IgD-negative memory B cell (primary cell): Measurements from ENCODE around the gene GLI2. TPM values are rescaled to one million over a fixed set of nuclear protein-coding genes. Genes with fewer than 3 reads are reported as not detected.
A peak's percentile ranks its signal among the peaks of the same experiment; 100 is the strongest.

Experiments used
- H3K27ac Mint-ChIP-seq, 3 donors: one replicate each; pipeline ENCODE4 v1.8.0; 2020 to 2022; ENCODE audit warnings: mild to moderate bottlenecking in 3 of 3, mixed read lengths in 3 of 3, moderate library complexity in 1 of 3
- H3K27me3 Mint-ChIP-seq: one replicate; pipeline ENCODE4 v1.8.0; 2021; ENCODE audit warnings: mixed read lengths
- H3K36me3 Mint-ChIP-seq: one replicate; pipeline ENCODE4 v1.8.0; 2020; ENCODE audit warnings: mild to moderate bottlenecking, mixed read lengths
- H3K4me1 Mint-ChIP-seq, 3 donors: one replicate each; pipeline ENCODE4 v1.8.0; 2020 to 2022; ENCODE audit warnings: mixed read lengths in 3 of 3, mild to moderate bottlenecking in 1 of 3
- H3K4me3 Mint-ChIP-seq, 4 donors: one replicate each; pipeline ENCODE4 v1.8.0; 2020 to 2022; ENCODE audit warnings: mild to moderate bottlenecking in 4 of 4, mixed read lengths in 4 of 4, moderate library complexity in 3 of 4
- H3K9me3 Mint-ChIP-seq, 3 donors: one replicate each; pipeline ENCODE4 v1.8.0; 2020 to 2021; ENCODE audit warnings: mixed read lengths in 3 of 3, mild to moderate bottlenecking in 1 of 3
- polyA plus RNA-seq: library from polyadenylated mRNA; unstranded; fragments of 300-500 nt; fragmentation: Illumina TruSeq; gene quantifications from one replicate; pipeline ENCODE4 v1.2.3, GENCODE V29; 2021

The GLI2 gene
- polyA plus RNA-seq, 1 donor from 2014 or later, result not detected

GRCh38 chr2:120703330-120703994 lies 32.2 kb upstream of the GLI2 start:
- H3K36me3 Mint-ChIP-seq, result peaks cover 4% of the 10 kb centered on the region
- H3K4me3 Mint-ChIP-seq, result no peak overlapping the region
- H3K27ac Mint-ChIP-seq, result no peak overlapping the region
- H3K27me3 Mint-ChIP-seq, result peaks cover 9% of the 10 kb centered on the region
- peaks cover 2 to 3% (median 3%) of the 10 kb centered on the region in 3 donors for H3K9me3 Mint-ChIP-seq
- H3K4me1 Mint-ChIP-seq, result no peaks in the 10 kb centered on the region

DNA sequence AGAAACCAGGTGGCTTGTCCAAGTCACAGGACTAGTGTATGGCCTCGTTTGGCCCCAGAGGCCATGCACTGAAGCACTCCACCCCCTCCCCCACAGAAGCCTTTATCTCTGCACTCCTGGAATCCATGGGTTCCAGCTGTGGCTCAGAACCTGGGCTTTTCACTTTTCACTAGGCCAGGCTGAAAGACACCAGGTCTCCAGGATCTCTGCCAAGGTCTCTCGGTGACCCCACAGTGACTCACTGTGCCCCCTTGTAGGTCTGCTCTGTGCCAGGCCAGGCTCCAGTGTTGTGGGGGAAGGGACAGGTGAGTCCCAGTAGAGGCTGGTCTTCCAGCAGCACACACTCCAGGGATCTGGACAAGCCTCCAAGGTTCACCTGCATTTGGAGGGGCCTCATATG lies 31.0 kb upstream of the GLI2 start:
- no peak overlapping the region for H3K27ac Mint-ChIP-seq
- H3K4me3 Mint-ChIP-seq, result no peak overlapping the region
- peaks cover 4% of the 10 kb centered on the region for H3K36me3 Mint-ChIP-seq
- no peaks in the 10 kb centered on the region for H3K4me1 Mint-ChIP-seq
- H3K27me3 Mint-ChIP-seq, result peaks cover 13% of the 10 kb centered on the region
- no peaks in the 10 kb centered on the region for H3K9me3 Mint-ChIP-seq

DNA sequence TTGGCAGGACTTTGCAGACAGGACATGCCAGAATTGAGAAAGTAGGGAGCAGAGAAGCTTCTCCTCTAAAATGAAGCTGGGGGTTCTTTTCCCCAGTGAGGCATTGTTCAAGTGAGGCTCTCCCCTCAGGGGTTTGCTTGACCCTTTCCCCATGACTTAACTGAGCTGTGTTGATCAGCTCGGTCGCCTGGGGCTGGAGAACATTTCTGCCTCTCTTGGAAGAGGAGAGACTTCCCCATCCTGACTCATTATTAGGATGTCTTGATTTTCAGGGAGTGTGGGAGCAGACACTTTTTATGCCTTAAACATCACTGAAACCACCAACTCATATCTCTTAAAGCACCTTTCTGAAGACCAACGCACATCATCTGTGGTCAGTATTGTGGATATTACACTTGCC lies 27.9 kb upstream of the GLI2 start:
- peaks cover 0 to 2% (median 0%) of the 10 kb centered on the region in 3 donors for H3K9me3 Mint-ChIP-seq
- H3K36me3 Mint-ChIP-seq, result peaks cover 4% of the 10 kb centered on the region
- no peaks in the 10 kb centered on the region for H3K4me1 Mint-ChIP-seq
- H3K4me3 Mint-ChIP-seq, result no peak overlapping the region
- H3K27ac Mint-ChIP-seq, result no peak overlapping the region
- peaks cover 7% of the 10 kb centered on the region for H3K27me3 Mint-ChIP-seq

- Mint-ChIP-seq H3K4me3 (no peak overlapping the region), H3K9me3 (peaks cover 0 to 2% (median 0%) of the 10 kb centered on the region in 3 donors), H3K27me3 (peaks cover 6% of the 10 kb centered on the region), H3K4me1 (no peaks in the 10 kb centered on the region), H3K27ac (peak overlapping the region in 1 of 3 donors; percentile 46), H3K36me3 (peaks cover 4% of the 10 kb centered on the region)
Observed at GRCh38 chr2:120708944-120709607, 26.6 kb upstream of the GLI2 start.

DNA sequence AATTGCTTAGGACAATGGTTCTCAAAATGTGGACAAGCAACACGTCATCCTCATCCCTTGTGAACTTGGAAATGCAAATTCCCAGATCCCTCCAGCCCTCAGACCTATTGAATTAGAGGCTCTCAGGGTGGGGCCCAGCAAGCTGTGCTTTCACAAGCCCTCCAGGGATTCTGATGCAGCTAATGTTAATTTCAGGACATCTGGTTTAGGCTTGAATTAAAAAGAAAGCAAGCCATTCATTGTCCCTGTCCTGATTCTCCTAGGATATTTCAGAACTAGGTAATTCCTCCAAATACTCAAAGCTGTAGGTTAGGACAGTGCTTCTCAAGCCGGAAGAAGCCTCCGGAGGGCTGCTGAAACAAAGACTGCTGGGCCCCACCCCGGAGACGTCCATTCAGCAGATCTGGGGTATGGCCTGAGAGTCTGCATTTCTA lies 26.0 kb upstream of the GLI2 start:
- Mint-ChIP-seq H3K4me1 (no peaks in the 10 kb centered on the region), H3K27me3 (peaks cover 8% of the 10 kb centered on the region), H3K9me3 (peaks cover 0 to 2% (median 0%) of the 10 kb centered on the region in 3 donors), H3K36me3 (peaks cover 4% of the 10 kb centered on the region), H3K4me3 (no peak overlapping the region), H3K27ac (no peak overlapping the region)

- H3K27me3 Mint-ChIP-seq, result peaks cover 8% of the 10 kb centered on the region
- H3K36me3 Mint-ChIP-seq, result peaks cover 4% of the 10 kb centered on the region
- no peak overlapping the region for H3K4me3 Mint-ChIP-seq
- no peak overlapping the region for H3K27ac Mint-ChIP-seq
- peaks cover 0 to 2% (median 0%) of the 10 kb centered on the region in 3 donors for H3K9me3 Mint-ChIP-seq
- H3K4me1 Mint-ChIP-seq, result no peaks in the 10 kb centered on the region
Observed at GRCh38 chr2:120710256-120710655, 25.4 kb upstream of the GLI2 start.

- no peak overlapping the region for H3K4me3 Mint-ChIP-seq
- H3K36me3 Mint-ChIP-seq, result peaks cover 2% of the 10 kb centered on the region
- no peak overlapping the region for H3K27ac Mint-ChIP-seq
- H3K27me3 Mint-ChIP-seq, result peaks cover 9% of the 10 kb centered on the region
- H3K9me3 Mint-ChIP-seq, result peaks cover 0 to 2% (median 0%) of the 10 kb centered on the region in 3 donors
- H3K4me1 Mint-ChIP-seq, result no peaks in the 10 kb centered on the region
Observed at GRCh38 chr2:120711694-120712093, 24.0 kb upstream of the GLI2 start.

DNA sequence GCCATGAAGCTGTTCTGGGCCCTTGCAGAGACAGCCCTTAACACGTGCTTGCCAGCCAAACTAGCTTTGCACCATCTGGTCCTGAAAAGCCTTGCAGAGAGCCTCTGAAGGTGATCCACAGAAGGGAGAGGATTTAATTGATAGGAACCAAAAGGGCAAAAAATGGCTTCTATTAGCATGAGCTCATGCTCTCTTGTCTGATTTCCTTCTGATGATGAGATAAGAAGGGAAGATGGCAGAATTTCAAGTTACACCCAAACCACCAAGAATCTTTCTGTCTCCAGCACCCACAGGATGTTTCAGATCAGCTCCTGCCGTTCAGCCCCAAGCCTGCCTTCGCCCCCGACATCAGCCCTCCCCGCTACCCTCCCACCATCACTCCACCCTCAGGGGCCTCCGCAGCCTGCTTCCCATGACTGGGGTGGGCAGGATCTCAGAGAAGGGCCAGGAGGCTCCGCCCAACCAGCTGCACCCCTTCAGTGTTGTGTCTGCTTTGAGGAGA lies 23.4 kb upstream of the GLI2 start:
- Mint-ChIP-seq H3K27ac (no peak overlapping the region), H3K4me1 (no peaks in the 10 kb centered on the region), H3K27me3 (peaks cover 10% of the 10 kb centered on the region), H3K36me3 (no peaks in the 10 kb centered on the region), H3K9me3 (peaks cover 0 to 2% (median 0%) of the 10 kb centered on the region in 3 donors), H3K4me3 (no peak overlapping the region)

- Mint-ChIP-seq H3K27ac (no peak overlapping the region), H3K9me3 (peaks cover 0 to 2% (median 0%) of the 10 kb centered on the region in 3 donors), H3K27me3 (peaks cover 9% of the 10 kb centered on the region), H3K36me3 (no peaks in the 10 kb centered on the region), H3K4me1 (no peaks in the 10 kb centered on the region), H3K4me3 (no peak overlapping the region)
Observed at GRCh38 chr2:120715353-120715752, 20.3 kb upstream of the GLI2 start.

DNA sequence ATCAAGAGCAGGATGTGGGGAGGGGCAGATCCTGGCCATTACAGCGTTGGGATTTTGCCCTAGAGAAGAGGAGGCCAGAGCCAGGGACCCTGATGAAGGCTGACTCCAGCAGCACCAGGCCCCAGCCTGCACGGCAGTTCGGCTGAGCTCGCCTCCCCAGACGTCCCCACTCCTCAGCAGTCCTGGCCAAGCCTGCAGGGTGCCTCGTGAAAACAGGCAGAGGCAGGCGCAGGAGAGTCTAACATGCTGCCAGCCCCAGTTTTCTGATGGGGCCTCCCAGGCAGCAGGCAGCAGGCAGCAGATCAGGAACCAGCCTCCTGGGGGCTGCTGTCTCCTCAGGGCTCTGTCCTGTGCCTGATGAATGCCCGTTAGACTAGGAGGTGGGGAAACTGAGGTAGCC lies 19.7 kb upstream of the GLI2 start:
- no peaks in the 10 kb centered on the region for H3K36me3 Mint-ChIP-seq
- H3K4me3 Mint-ChIP-seq, result no peak overlapping the region
- H3K9me3 Mint-ChIP-seq, result peaks cover 0 to under 1% (median 0%) of the 10 kb centered on the region in 3 donors
- no peaks in the 10 kb centered on the region for H3K4me1 Mint-ChIP-seq
- no peak overlapping the region for H3K27ac Mint-ChIP-seq
- H3K27me3 Mint-ChIP-seq, result peaks cover 9% of the 10 kb centered on the region

- Mint-ChIP-seq H3K36me3 (no peaks in the 10 kb centered on the region), H3K27me3 (peaks cover 9% of the 10 kb centered on the region), H3K4me3 (no peak overlapping the region), H3K9me3 (no peaks in the 10 kb centered on the region), H3K27ac (no peak overlapping the region), H3K4me1 (no peaks in the 10 kb centered on the region)
Observed at GRCh38 chr2:120716641-120717585, 18.8 kb upstream of the GLI2 start.

DNA sequence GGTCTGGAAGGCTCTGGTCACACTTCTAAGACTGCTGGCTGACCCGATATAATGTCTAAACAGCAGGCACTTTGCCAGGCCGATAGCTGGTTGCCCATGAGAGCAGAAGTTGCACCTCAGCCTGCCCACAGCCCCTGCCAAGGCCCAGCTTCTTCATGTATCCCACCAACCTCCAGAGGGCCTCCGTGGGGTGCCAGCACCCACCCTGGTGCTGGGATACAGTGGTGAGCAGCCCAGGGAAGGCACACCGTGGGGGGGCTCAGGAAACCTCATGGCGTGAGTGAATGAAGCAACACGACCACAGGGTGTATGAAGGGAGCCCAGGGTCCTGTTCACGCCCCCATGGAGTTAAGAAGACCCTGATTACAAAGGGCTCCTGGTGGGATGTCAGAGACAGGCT lies 16.2 kb upstream of the GLI2 start:
- H3K27me3 Mint-ChIP-seq, result peaks cover 7% of the 10 kb centered on the region
- H3K4me3 Mint-ChIP-seq, result no peak overlapping the region
- H3K9me3 Mint-ChIP-seq, result peaks cover 0 to 1% (median 0%) of the 10 kb centered on the region in 3 donors
- no peaks in the 10 kb centered on the region for H3K4me1 Mint-ChIP-seq
- H3K36me3 Mint-ChIP-seq, result no peaks in the 10 kb centered on the region
- no peak overlapping the region for H3K27ac Mint-ChIP-seq

DNA sequence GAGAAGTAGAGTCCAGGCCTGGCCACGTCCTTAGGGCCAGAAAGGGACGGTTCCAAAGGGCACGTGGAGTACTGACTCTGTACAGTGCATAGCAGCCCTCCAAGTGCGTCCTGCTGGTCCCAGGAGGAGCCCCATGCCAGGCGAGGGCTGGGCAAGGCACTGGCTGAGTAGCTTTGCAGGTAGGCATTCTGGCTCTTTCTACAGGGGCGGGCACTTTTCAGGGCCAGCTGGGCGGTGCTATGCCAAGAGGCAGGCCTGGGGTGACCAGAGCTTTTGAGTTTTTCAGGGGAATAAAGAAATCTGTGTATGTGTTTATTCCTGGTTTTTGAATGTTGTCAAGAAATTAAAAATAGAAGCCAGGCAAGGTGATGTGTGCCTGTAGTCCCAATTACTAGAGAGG lies 15.4 kb upstream of the GLI2 start:
- Mint-ChIP-seq H3K4me3 (no peak overlapping the region), H3K27ac (no peak overlapping the region), H3K4me1 (no peaks in the 10 kb centered on the region), H3K9me3 (peaks cover 0 to 2% (median 0%) of the 10 kb centered on the region in 3 donors), H3K27me3 (peaks cover 6% of the 10 kb centered on the region), H3K36me3 (no peaks in the 10 kb centered on the region)

GRCh38 chr2:120720746-120721375 lies 14.8 kb upstream of the GLI2 start:
- H3K27ac Mint-ChIP-seq, result no peak overlapping the region
- H3K27me3 Mint-ChIP-seq, result peaks cover 5% of the 10 kb centered on the region
- no peaks in the 10 kb centered on the region for H3K36me3 Mint-ChIP-seq
- H3K4me3 Mint-ChIP-seq, result no peak overlapping the region
- H3K4me1 Mint-ChIP-seq, result no peaks in the 10 kb centered on the region
- peaks cover 0 to 2% (median 1%) of the 10 kb centered on the region in 3 donors for H3K9me3 Mint-ChIP-seq

- no peaks in the 10 kb centered on the region for H3K4me1 Mint-ChIP-seq
- no peak overlapping the region for H3K27ac Mint-ChIP-seq
- no peaks in the 10 kb centered on the region for H3K36me3 Mint-ChIP-seq
- peaks cover 2 to 5% (median 2%) of the 10 kb centered on the region in 3 donors for H3K9me3 Mint-ChIP-seq
- no peak overlapping the region for H3K4me3 Mint-ChIP-seq
- H3K27me3 Mint-ChIP-seq, result peaks cover 4% of the 10 kb centered on the region
Observed at GRCh38 chr2:120722246-120722567, 13.5 kb upstream of the GLI2 start.
